CD1c-positive myeloid dendritic cell (primary cell): ENCODE results near the gene PHLDB2.

ENCODE experiments used
- DNase-seq: peaks from one replicate; pipeline ENCODE4 v3.0.0-alpha.2; 2016; ENCODE audit errors: extremely low spot score

Gene PHLDB2

GRCh38 chr3:111926266-111926676 lies 67.2 kb downstream of the PHLDB2 start:
- DNase-seq, result no peak

- DNase-seq, result no peak
Observed at GRCh38 chr3:111928613-111929012, 69.5 kb downstream of the PHLDB2 start.

DNA sequence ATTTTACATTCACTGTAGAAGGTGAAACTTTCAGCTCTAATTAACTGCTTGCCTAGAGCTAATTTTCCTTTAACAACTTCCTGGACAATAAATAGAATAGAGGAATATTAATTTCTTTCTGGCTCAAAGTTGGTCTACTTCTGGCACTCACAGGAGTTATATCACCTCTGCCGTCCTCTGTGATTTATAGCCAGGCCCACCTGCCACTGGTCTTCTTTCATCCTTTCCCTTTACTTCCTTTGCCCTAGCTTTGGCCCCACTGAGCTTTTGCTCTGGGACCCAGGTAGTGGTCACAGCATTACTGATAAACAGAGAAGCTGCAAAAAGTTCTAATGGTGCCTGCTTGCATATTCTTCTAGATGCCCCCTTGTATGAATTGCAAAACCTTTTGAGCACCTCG lies 70.4 kb downstream of the PHLDB2 start:
- no peak for DNase-seq

- no peak for DNase-seq
Observed at GRCh38 chr3:111932946-111933345, 73.9 kb downstream of the PHLDB2 start.

DNA sequence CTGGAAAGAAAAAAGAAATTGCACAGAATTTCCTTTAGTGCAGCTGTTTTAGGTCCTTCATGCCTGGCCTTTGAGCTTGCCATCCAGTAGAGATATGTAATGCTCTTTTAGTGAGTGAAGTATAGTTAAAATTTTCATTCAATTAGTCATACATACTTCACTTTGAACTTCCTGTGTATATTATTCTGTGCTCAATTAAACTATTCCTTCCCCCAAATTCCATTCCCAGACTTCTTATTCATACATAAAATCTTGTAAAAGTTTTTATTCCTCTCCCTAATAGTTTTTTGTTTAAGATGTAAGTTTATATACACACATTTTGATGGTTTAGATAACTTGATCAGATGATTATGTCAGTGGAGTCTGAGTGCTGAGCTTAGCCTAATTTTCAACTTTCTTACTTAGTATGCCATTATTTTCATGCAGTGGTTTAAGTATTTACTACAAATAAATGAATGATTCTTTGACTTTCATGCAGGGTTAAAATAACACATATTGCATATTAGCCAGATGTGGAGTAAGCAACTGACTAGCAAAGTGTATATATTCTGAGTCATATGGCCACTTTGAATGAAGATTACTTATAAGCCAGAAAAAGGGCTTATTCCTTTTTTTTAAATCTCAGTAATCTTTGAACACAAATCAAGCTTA lies 77.3 kb downstream of the PHLDB2 start:
- no peak for DNase-seq

GRCh38 chr3:111936967-111937366 lies 77.9 kb downstream of the PHLDB2 start:
- no peak for DNase-seq

- no peak for DNase-seq
Observed at GRCh38 chr3:111937871-111938270, 78.8 kb downstream of the PHLDB2 start.

GRCh38 chr3:111939873-111940272 lies 80.8 kb downstream of the PHLDB2 start:
- DNase-seq, result no peak

DNA sequence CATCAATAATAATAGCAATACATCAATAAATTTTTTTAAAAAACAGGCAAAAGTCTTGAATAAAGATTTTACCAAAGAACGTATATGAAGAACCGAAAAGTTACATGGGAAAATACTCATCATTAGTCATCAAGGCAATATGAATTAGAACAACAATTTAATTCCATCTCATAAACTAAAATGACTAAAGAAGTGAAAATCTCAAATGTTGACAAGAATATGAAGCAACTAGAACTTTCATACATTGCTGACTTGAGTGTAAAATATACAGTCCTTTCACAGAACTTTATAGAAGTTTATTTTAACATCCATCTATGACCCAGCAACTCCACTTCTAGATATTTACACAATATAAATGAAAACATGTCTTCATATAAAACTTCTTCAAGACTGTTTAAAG lies 84.5 kb downstream of the PHLDB2 start:
- DNase-seq, result no peak

DNA sequence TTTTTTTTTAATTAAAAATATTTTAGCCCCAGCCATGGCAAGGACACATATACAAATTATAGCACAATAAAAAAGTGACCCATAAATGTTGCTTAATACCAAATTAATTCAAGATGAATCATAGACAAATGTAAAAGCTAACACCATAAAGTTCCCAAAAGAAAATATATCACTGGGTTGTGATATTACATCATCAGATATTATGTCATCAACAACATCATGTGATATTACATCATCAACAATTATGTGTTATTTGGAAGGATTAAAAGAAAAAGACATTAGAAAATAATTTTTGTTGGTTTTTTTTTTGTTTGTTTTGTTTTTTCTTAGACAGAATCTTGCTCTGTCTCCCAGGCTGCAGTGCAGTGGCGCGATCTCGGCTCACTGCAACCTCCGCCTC lies 85.3 kb downstream of the PHLDB2 start:
- no peak for DNase-seq

DNA sequence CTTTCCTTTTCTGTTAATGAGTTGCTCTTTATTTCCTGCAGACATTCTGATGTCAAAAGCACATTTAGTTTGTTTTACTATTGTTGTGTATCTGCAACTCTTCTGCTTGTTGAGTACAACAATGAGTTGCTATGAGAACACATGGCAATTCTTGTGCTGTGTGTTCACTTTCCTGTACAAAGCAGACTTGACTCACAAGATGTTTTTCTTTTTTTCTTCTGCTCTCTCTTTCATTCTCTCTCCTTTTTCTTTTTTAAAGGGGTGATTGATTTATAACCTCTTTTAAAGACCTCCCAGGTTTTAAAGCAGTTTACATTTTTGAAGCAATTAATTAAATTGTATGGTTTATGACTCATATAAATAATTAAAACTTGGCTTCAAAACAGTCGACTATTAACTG lies 88.2 kb downstream of the PHLDB2 start:
- no peak for DNase-seq

DNA sequence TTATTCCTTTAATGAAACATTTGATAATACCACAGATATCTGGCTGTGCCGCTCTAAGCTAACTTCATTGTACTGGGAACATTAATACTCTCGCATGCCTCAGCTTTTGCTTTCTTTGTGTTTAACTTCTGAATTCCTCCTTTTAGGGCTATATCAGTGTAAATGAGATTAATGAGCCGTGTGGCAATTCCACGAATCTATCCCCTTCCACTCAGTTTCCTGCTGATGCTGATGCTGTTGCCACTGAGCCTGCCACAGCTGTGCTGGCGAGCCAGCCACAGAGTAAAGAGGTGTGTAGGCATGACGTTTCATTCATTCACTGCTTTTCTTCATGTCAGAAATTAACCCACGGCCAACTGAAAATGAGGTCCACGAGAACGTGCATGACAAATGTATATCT lies 89.7 kb downstream of the PHLDB2 start:
- no peak for DNase-seq

DNA sequence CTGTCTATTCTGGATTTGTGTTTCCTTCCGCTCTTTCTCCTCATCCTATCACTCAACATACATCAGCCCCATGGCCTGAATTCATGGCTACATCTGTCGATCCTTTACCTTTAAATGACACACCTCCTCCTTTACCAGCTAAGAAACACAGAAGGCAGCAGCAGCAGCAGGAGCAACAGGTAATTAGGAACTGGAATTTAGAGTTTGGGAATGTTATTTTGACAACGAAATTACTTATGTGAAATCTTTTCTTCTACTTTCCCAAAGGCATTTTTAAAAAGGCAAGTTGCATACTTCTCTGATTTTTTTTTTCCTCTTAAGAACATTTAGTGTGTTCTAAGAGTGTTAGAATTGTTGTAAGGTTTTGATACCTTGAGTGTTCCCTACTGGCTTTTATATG lies 90.6 kb downstream of the PHLDB2 start:
- DNase-seq, result no peak

DNA sequence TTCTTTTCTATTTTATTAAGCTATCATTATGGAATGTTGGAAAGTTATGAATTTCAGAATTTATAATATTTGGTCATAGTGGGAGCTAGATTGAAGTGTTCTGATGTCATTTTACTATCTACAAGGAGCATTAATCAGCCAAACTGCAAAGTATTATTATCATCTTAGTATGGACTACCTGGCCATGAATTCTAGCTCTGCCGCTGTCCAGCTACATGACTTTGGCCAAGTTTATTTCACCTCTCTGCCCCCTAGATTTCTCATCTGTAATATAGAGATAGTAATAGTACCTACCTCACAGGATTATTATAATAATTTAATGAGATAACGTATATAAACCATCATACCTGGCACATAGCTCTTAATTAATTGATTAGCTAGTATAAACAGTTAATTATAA lies 92.0 kb downstream of the PHLDB2 start:
- DNase-seq, result no peak

DNA sequence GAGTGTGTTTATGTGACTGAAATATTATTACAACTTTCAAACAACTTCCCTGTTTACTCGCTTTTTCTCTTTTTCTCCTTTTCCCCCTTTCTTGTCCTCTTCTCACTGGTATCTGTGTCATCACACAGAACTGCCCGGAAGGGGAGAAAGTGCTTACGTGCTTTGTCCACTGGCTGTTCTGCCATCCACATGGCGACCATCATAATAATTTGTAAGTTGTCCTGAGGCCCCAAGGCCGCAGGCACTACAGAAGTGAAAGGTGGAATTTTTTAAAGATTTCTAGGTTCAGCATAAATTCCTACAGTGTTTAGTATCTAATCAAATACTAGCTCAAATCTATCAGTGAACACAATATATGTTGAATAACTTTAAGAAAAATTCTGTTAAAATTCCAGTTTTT lies 93.0 kb downstream of the PHLDB2 start:
- DNase-seq, result no peak

GRCh38 chr3:111952866-111953450 lies 93.9 kb downstream of the PHLDB2 start:
- DNase-seq, result no peak

GRCh38 chr3:111954228-111954990 lies 95.3 kb downstream of the PHLDB2 start:
- DNase-seq, result no peak

DNA sequence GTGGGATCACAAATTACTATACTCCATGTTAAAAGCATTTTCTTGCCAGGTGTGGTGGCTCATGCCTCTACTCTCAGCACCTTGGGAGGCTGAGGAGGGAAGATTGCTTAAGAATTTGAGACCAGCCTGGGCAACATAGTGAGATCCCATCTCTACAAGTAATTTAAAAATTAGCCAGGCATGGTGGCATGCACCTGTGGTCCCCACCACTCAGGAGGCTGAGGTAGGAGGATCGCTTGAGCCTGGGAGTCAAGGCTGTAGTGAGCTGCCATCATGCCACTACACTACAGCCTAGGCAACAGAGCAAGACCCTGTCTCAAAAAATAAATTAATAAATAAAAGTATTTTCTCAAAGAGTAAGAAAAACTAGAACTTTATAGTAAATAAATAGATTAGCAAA lies 96.8 kb downstream of the PHLDB2 start:
- DNase-seq, result no peak

DNA sequence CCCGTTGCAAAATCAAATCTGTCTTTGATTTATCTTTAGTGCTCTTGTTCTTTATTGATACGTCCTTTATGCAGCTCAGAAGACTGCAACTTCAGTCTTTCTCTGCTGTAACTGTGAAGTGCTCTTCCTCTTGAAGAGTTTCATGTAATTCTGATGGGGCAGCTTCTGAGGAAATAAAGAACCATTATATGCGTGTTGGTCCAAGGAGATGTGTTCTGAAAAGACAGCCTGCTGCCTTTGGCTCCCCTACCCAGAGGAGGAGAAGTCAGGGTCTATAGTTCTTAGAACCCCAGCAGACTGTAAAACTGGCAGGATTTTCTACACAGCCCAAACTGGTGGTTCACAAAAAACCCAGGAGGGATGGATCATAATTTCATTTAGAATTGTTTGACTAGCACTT lies 97.4 kb downstream of the PHLDB2 start:
- no peak for DNase-seq

DNA sequence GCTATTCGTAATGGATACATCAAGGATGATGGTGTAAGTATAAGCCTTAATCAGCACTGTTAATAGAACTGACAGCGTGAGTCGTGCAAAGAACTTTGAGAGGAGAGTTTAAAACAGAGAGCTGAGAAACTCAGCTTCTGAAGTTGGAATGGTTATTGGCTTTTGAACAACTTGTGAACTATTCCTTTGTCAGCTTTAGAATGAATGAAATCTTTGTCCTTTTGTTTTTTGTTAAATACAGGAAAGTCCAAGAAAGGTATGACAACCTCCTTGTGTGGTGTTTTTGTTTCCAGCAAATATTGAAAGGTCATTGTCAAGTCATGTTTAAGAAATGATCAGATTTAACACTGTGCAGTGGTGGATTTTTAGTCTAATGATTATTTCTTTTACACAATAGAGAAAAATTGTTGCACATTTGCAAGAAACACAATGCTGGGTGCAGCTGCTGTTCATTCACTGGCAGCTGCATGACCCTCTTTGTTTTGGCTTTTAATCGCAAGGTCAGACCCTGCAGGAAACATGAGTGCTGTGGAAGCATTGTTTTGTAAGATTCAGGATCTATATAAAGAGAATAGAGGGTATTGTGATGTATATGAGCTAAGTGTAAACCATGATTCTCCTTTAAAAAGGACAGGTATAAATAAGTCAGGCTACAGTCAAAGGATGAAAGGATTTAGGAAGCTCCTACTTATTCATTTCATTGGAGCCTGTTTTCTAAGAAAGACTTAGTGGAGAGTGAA lies 98.1 kb downstream of the PHLDB2 start:
- no peak for DNase-seq

DNA sequence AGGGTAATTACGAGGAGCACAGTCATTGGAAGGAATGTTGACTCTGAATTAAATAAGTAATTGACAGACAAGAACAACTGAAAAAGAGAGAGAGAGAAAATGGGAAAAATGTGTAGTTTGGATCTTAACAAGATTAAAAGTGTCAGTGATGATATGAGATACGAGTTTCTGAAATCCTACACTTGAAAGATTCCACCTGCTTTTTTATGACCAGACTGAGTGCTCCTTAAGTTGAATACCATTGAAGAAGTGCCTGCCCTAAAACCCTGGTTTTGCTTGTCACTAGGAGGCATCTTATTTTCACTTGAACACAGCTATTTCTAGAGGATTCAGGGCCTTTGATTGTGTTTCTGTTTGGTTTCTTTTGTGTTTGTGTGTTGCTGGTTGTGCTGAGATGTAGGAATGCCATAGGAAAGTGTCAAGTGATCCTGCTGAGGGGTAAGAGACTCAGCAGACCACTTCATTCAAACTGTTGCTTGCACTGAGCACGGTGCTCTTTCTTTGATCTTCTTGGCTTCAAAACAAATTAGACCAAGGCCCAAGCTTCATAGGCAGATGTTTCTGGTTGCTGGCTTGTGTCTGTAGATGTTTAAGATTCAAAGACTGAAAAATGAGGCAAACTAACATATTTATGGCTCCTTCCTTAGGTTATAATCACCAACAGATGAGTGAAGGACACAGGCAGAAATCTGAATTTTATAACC lies 102.5 kb downstream of the PHLDB2 start:
- DNase-seq, result no peak

- DNase-seq, result no peak
Observed at GRCh38 chr3:111963424-111963823, 104.4 kb downstream of the PHLDB2 start.
